ENCODE data around the gene USPL1. TPM values are rescaled to one million over a fixed set of nuclear protein-coding genes. Genes with fewer than 3 reads are reported as not detected.
A peak's percentile ranks its signal among the peaks of the same experiment; 100 is the strongest.
"Not testable (repeated sequence)": the region's sequence is repeated elsewhere in the genome, so short reads cannot be mapped to it uniquely, and the experiment has no call there.

Gene USPL1
- total RNA-seq, 2 experiments from 2014 or later: 13.3 to 13.8 TPM

- DNase-seq; CTCF ChIA-PET; H3K27ac Mint-ChIP-seq; H3K9me3 Mint-ChIP-seq; H3K27me3 Mint-ChIP-seq; intact Hi-C loops (cut with micrococcal nuclease); H3K4me3 Mint-ChIP-seq: not testable (repeated sequence)
- H3K36me3 Mint-ChIP-seq: peaks cover 16% of the 10 kb centered on the region
- peaks cover 16% of the 10 kb centered on the region for H3K4me1 Mint-ChIP-seq (ENCODE audit: low read depth)
- POLR2A ChIA-PET: interaction anchor here (0.6 kb wide), 1 partner anchor 673 kb away, joined by 3 read pairs; no protein-coding TSS in a partner anchor
These were observed 23.5 kb downstream of the USPL1 start for GRCh38 chr13:30641173-30641572.

DNA sequence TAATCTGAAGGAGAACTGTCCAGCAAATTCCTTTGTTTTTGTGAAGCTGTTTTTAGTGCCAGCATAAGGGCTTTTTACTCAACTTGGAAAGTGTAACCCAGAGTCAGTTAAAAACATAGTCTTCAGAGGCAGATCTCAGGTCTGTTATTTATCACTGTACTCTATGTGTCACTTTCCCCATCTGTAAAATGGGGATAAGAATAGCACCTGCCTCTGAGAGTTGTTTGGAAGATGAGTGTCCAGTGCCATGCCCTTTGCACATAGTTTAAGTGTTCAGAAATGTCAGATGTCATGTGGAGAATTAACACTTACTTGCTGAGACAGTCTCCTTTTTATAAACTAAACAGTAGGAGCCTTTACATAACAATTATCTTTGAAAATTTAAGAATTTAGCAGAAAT lies 27.9 kb downstream of the USPL1 start:
- peaks cover 31% of the 10 kb centered on the region for H3K36me3 Mint-ChIP-seq
- POLR2A ChIA-PET: interaction anchor here (1.0 kb wide), 1 partner anchor 18 kb away, joined by 3 read pairs; no protein-coding TSS in a partner anchor
- DNase-seq: no peak

GRCh38 chr13:30647420-30647819 lies 29.7 kb downstream of the USPL1 start:
- Mint-ChIP-seq H3K4me3 (no peak overlapping the region), H3K27ac (no peak overlapping the region)
- intact Hi-C loops (cut with micrococcal nuclease): no loop called here

More for the DNA sequence above, 27.9 kb downstream of the USPL1 start:
- CTCF ChIA-PET: no interaction called here
- no peaks in the 10 kb centered on the region for H3K27me3 Mint-ChIP-seq
- H3K9me3 Mint-ChIP-seq: no peaks in the 10 kb centered on the region
- intact Hi-C loops (cut with micrococcal nuclease): no loop called here
- peaks cover 17% of the 10 kb centered on the region for H3K4me1 Mint-ChIP-seq (ENCODE audit: low read depth)
- H3K27ac Mint-ChIP-seq: no peak overlapping the region
- H3K4me3 Mint-ChIP-seq: no peak overlapping the region

GRCh38 chr13:30647824-30648521 lies 30.3 kb downstream of the USPL1 start:
- intact Hi-C loops (cut with micrococcal nuclease): no loop called here
- peaks cover 28% of the 10 kb centered on the region for H3K36me3 Mint-ChIP-seq
- POLR2A ChIA-PET: no interaction called here

More at GRCh38 chr13:30647420-30647819, 29.7 kb downstream of the USPL1 start:
- DNase-seq: no peak
- H3K36me3 Mint-ChIP-seq: peaks cover 29% of the 10 kb centered on the region
- CTCF ChIA-PET: no interaction called here
- H3K4me1 Mint-ChIP-seq (ENCODE audit: low read depth): peaks cover 28% of the 10 kb centered on the region
- no peaks in the 10 kb centered on the region for H3K9me3 Mint-ChIP-seq
- POLR2A ChIA-PET: no interaction called here
- no peaks in the 10 kb centered on the region for H3K27me3 Mint-ChIP-seq

GRCh38 chr13:30648522-30649012 lies 30.8 kb downstream of the USPL1 start:
- Mint-ChIP-seq H3K27ac (no peak overlapping the region), H3K27me3 (no peaks in the 10 kb centered on the region), H3K9me3 (no peaks in the 10 kb centered on the region), H3K36me3 (peaks cover 30% of the 10 kb centered on the region), H3K4me1 (ENCODE audit: low read depth) (peaks cover 39% of the 10 kb centered on the region), H3K4me3 (no peak overlapping the region)
- DNase-seq: no peak
- ChIA-PET CTCF (no interaction called here), POLR2A (no interaction called here)
- intact Hi-C loops (cut with micrococcal nuclease): no loop called here

More at GRCh38 chr13:30647824-30648521, 30.3 kb downstream of the USPL1 start:
- Mint-ChIP-seq H3K27ac (no peak overlapping the region), H3K4me1 (ENCODE audit: low read depth) (peaks cover 33% of the 10 kb centered on the region), H3K4me3 (no peak overlapping the region), H3K9me3 (no peaks in the 10 kb centered on the region), H3K27me3 (no peaks in the 10 kb centered on the region)
- CTCF ChIA-PET: no interaction called here
- no peak for DNase-seq

- POLR2A ChIA-PET: not testable (repeated sequence)
These were observed 33.9 kb downstream of the USPL1 start for GRCh38 chr13:30651648-30652047.

GRCh38 chr13:30652746-30653386 lies 35.1 kb downstream of the USPL1 start:
- Mint-ChIP-seq H3K9me3 (no peaks in the 10 kb centered on the region), H3K4me3 (no peak overlapping the region), H3K4me1 (ENCODE audit: low read depth) (peaks cover 38% of the 10 kb centered on the region), H3K36me3 (peaks cover 47% of the 10 kb centered on the region), H3K27me3 (no peaks in the 10 kb centered on the region), H3K27ac (no peak overlapping the region)
- ChIA-PET POLR2A (no interaction called here), CTCF (no interaction called here)
- intact Hi-C loops (cut with micrococcal nuclease): no loop called here
- DNase-seq: no peak

More at GRCh38 chr13:30651648-30652047, 33.9 kb downstream of the USPL1 start:
- H3K27ac Mint-ChIP-seq; intact Hi-C loops (cut with micrococcal nuclease); CTCF ChIA-PET; H3K4me3 Mint-ChIP-seq; H3K9me3 Mint-ChIP-seq; H3K27me3 Mint-ChIP-seq; DNase-seq: not testable (repeated sequence)
- Mint-ChIP-seq H3K36me3 (peaks cover 41% of the 10 kb centered on the region), H3K4me1 (ENCODE audit: low read depth) (peaks cover 43% of the 10 kb centered on the region)

- Mint-ChIP-seq H3K27ac (peak overlapping the region; percentile 42), H3K4me3 (no peak overlapping the region), H3K27me3 (no peaks in the 10 kb centered on the region), H3K9me3 (no peaks in the 10 kb centered on the region), H3K36me3 (peaks cover 49% of the 10 kb centered on the region), H3K4me1 (ENCODE audit: low read depth) (peaks cover 33% of the 10 kb centered on the region)
- ChIA-PET POLR2A (no interaction called here), CTCF (no interaction called here)
- intact Hi-C loops (cut with micrococcal nuclease): loop anchor here (1.0 kb wide), 4 partner anchors 37 to 143 kb away; partner anchors contain the start of gene USPL1
- peak; percentile 43 for DNase-seq
These were observed 36.7 kb downstream of the USPL1 start for GRCh38 chr13:30654430-30654829.

DNA sequence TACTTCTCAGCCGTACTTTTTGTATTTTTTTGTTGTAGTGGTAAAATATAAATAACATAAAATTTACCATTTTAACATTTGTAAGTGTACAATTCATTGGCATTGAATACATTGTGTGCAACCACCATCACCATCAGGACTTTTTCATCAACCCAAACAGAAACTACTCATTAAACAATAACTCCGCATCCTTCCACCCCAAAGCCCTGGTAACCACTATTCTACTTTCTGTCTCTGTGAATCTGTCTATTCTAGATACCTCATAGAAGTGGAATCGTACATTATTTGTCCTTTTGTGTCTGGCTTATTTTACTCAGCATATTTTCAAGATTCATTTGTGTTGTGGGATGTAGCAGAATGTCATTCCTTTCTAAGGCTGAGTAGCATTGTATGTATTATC lies 38.5 kb downstream of the USPL1 start:
- peaks cover 43% of the 10 kb centered on the region for H3K36me3 Mint-ChIP-seq

DNA sequence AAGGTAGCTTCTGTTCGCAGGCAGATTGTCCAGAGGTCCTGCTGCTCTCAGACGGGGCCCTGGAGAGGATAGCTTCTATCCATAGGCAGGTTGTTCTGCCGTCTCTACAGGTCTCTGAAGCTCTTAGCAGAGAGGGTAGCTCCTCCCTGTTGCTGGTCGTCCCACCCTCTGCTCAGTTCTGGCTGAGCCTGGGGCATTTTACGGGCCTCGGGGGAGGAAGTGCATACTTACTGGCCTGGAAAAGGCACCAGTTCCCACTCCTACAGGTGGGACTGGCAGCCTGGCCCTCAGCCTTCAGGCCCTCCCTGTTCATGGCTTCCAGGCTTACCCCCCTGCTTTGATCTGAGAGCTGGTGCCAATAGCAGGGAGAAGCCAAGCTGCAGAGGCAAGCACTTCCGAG lies 42.3 kb downstream of the USPL1 start:
- no peak overlapping the region for H3K4me3 Mint-ChIP-seq
- H3K27ac Mint-ChIP-seq: no peak overlapping the region
- intact Hi-C loops (cut with micrococcal nuclease): no loop called here
- POLR2A ChIA-PET: interaction anchor here (2.8 kb wide), 1 partner anchor 42 kb away, joined by 7 read pairs; the partner anchor contains the start of gene USPL1
- H3K27me3 Mint-ChIP-seq: no peaks in the 10 kb centered on the region
- peaks cover 32% of the 10 kb centered on the region for H3K36me3 Mint-ChIP-seq
- H3K9me3 Mint-ChIP-seq: no peaks in the 10 kb centered on the region
- no peak for DNase-seq
- H3K4me1 Mint-ChIP-seq (ENCODE audit: low read depth): peaks cover 4% of the 10 kb centered on the region
- CTCF ChIA-PET: no interaction called here

More for the DNA sequence above, 38.5 kb downstream of the USPL1 start:
- intact Hi-C loops (cut with micrococcal nuclease): no loop called here
- H3K4me1 Mint-ChIP-seq (ENCODE audit: low read depth): peaks cover 32% of the 10 kb centered on the region
- no peak overlapping the region for H3K4me3 Mint-ChIP-seq
- no peak for DNase-seq
- POLR2A ChIA-PET: no interaction called here
- H3K9me3 Mint-ChIP-seq: no peaks in the 10 kb centered on the region
- no peak overlapping the region for H3K27ac Mint-ChIP-seq
- CTCF ChIA-PET: no interaction called here
- no peaks in the 10 kb centered on the region for H3K27me3 Mint-ChIP-seq

- ChIA-PET POLR2A (no interaction called here), CTCF (no interaction called here)
- H3K9me3 Mint-ChIP-seq: no peaks in the 10 kb centered on the region
- intact Hi-C loops (cut with micrococcal nuclease): no loop called here
- no peaks in the 10 kb centered on the region for H3K4me1 Mint-ChIP-seq (ENCODE audit: low read depth)
- H3K4me3 Mint-ChIP-seq: no peak overlapping the region
- H3K27ac Mint-ChIP-seq: no peak overlapping the region
- H3K36me3 Mint-ChIP-seq: peaks cover 27% of the 10 kb centered on the region
- H3K27me3 Mint-ChIP-seq: no peaks in the 10 kb centered on the region
- DNase-seq: no peak
These were observed 43.1 kb downstream of the USPL1 start for GRCh38 chr13:30660796-30661195.

- no peak for DNase-seq
- Mint-ChIP-seq H3K9me3 (no peaks in the 10 kb centered on the region), H3K36me3 (no peaks in the 10 kb centered on the region), H3K27ac (no peak overlapping the region), H3K27me3 (no peaks in the 10 kb centered on the region), H3K4me3 (no peak overlapping the region), H3K4me1 (ENCODE audit: low read depth) (no peaks in the 10 kb centered on the region)
- POLR2A ChIA-PET: interaction anchor here (1.5 kb wide), 1 partner anchor 47 kb away, joined by 5 read pairs; the partner anchor contains the start of gene USPL1
- intact Hi-C loops (cut with micrococcal nuclease): no loop called here
- CTCF ChIA-PET: no interaction called here
These were observed 47.1 kb downstream of the USPL1 start for GRCh38 chr13:30664689-30665275.

Data from activated CD4-positive, alpha-beta memory T cell treated with anti-CD3 and anti-CD28 coated beads for 36 hours (primary cell).